GM21367 (cell line): ENCODE measurements around the gene EMC8.

Source experiments
- ATAC-seq: cut with Tn5 transposase; IDR thresholded peaks from one replicate; pipeline ENCODE4 v1.9.1; 2021; ENCODE audit not compliant: unreplicated experiment

The EMC8 gene

GRCh38 chr16:85788819-85789218 is 10.5 kb downstream of the EMC8 start:
- no peak for ATAC-seq

DNA sequence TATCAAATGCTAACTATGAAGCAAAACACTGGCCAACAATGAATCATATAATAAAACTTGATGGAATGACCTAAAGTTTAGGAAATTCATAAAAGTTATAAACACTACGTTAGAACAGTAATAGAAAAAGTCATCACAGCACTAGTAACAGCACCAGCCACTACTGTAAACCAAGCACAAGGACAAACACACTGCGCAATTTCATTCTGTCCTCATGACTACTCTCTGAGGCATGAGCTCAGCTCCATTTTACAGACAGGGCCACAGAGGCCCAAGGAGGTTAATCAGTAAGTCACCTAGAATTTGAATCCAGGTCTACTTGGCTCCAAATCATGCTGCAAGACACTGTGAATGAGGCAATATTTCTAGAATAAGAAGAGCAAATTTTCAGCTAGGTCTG is 13.4 kb downstream of the EMC8 start:
- no peak for ATAC-seq

- ATAC-seq, result no peak
Measured at GRCh38 chr16:85784813-85785212, 14.5 kb downstream of the EMC8 start.

DNA sequence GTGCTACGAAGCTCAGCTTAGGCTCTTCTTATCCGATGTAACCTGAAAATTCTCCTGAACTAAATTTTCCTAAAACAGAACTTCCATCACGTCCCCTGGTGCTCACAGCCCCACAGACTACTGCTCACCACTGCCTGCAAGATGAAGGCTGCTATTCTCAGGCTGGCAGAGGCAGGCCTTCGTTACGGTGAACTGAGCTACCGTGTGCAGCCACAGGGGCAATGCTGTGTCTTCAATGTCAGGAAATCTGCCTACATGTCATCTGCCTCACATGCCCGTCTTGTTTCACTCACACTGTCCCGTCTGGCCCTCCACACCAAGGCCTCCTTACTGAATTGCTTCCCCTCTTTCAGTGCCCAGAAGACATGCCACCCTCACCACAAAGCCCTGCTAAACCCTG is 15.9 kb downstream of the EMC8 start:
- ATAC-seq, result no peak

GRCh38 chr16:85782451-85782850 is 16.9 kb downstream of the EMC8 start:
- no peak for ATAC-seq

GRCh38 chr16:85781695-85782370 is 17.5 kb downstream of the EMC8 start:
- ATAC-seq, result no peak

- no peak for ATAC-seq
Measured at GRCh38 chr16:85781156-85781555, 18.2 kb downstream of the EMC8 start.

DNA sequence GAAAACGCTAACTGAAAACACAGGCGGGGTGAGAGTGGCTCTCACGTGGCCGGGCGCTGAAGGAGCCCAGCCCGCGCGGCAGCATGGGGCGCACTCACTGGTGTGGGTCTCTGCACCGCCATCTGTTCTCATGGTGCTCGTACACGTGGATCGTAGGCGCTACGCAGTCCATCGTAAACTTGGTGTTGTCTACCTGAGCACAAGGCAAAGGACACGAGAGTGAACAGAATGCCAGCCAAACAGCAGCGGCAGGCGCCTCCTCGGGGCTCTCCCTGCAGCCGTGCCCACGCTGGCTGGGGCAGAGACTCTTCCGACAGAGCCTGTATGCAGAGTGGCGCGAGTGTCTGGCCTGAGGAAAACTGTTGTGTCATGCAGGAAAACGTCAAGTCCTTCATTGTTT is 19.1 kb downstream of the EMC8 start:
- no peak for ATAC-seq

DNA sequence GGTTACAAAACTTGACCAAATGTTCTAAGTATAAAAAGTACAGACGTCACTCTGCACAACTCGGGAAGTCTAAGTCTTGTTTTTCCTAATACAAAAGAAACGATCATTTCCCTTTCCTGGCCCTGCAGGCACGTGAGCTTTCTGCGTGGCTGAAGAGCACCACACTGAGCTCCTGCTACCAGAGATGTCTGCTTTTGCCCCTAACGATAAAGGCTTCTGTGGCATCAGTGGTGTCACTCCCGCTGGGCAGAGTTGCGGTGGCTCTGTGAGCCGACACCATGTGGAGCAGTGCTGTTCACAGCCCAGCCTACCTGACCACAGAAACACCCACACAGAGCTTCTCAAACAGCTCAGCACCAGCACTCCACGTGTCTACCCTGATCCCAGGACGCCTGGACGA is 20.5 kb downstream of the EMC8 start:
- ATAC-seq, result no peak

DNA sequence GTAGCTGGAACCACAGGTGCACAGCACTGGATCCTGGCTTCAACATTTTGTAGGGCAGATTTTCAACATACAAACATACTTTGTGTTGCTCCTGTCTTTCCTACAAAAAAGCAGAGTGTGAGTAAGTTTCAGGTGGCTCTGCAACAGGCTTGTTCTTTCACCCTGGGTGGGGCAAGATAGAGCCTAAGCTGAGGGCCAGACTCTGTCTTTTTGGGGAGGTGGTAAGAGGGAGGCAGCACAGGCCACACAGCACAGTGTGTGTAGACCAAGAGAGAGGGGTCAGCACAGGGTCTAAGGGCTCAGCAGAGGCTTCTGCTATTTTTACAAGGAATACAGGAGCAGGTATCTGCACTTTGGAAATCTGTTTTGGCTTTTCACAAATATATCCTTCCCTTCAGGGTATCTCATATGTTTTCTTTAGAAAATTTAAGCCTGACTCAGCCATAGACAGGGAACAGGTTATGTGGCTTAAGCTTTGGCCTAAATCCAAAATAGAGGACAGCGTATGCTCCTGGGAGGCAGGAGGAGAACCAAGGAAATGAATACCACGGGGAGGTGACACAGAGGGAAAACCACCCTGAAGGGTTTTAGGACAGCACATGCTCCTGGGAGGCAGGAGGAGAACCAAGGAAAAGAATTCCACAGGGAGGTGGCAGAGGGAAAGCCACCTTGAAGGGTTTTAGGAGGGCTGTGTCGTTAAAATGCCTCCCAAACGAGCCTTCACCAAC is 21.6 kb downstream of the EMC8 start:
- no peak for ATAC-seq

GRCh38 chr16:85774811-85775210 is 24.5 kb downstream of the EMC8 start:
- no peak for ATAC-seq

- no peak for ATAC-seq
Measured at GRCh38 chr16:85774136-85774535, 25.2 kb downstream of the EMC8 start.

DNA sequence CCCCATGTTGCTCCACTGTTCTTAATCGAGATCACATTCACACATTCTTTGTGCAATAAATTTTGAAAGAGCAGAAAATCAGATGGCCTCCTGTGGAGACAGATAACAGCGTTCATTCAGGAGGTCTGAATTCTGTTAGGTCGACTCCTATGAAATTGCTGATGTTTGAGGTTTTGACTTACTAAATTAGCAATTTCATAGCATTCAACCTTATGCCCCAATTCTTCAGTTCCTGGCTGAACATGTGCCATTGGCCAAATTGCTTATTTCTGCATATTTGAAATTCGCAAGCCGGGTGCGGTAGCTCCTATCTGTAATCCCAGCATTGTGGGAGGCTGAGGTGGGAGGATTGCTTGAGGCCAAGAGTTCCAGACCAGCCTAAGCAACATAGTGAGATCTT is 26.3 kb downstream of the EMC8 start:
- ATAC-seq, result no peak

DNA sequence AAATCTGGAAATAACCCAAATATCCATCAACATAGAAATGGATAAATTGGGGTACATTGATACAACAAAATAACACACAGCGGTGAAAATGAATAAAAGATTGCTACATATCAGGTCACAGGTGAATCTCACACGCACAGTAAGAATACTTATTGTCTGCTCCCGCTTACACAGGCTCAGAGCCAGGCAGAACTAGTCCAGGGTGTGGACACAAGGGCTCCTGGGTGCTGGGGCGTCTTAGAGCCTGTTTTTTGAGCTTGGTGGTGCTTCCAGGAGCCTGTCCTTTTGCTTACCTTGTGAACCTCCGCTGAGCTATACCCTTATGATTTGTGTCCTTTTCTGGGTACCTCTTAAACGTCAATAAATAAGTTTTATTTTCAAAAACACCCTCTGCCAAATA is 28.6 kb downstream of the EMC8 start:
- no peak for ATAC-seq

DNA sequence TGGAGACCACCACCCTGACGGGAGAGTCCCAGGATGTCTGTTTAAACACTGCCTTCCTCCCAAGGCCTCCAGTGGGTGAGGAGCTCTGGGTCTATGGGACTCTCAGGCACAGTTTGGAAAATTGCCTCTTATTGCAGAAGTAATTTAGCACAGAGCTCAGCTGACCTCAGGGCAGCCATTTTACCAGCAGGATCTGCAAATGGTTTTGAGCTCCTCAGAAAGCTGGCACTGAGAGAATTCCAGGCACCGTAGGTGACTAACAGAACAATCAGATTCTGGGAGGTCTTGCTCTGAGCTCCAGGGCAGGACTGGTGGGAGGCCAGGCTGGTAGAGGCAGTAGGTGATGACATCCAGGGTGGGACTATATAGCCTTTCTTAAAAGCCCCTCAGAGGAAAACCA is 31.1 kb downstream of the EMC8 start:
- no peak for ATAC-seq

GRCh38 chr16:85767531-85767930 is 31.8 kb downstream of the EMC8 start:
- no peak for ATAC-seq

DNA sequence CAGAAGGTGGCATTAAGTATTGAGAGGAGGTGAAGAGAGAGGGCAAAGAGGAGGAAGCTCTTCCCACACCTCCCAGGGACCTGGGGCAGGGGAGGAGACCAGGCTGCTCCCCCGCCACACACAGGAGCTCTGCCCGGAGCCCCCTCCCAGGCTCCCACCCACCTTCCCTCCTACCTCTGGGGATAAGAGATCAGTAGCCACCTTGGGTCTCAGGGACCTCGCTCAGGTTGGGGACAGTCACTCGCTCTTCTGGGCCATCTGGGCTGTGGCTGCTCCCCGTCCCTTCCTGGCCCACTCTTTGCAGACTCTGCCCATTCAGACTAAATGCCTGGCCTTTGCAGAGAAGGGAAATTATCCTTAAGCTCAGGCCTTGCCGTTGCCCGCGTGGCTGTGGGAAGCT is 33.6 kb downstream of the EMC8 start:
- no peak for ATAC-seq

DNA sequence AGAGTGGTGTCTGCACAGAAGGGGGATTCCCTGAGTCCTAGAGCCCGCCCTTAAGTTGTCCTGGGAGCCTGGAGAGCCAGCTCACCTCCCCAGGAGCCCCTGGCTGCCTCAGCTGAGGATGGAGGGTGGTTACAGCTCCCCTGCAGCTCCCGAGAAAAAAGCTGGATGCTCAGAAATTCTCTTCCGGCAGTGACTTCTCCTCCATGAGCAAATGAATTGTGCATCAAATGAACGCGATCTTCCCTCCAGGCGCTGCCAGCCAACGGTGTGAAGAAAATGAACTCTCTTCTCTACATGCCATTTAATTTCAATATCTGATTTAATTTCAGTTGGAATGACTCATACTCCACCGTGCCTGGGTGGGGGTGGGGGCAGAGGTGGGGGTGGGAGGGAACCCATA is 34.1 kb downstream of the EMC8 start:
- no peak for ATAC-seq

DNA sequence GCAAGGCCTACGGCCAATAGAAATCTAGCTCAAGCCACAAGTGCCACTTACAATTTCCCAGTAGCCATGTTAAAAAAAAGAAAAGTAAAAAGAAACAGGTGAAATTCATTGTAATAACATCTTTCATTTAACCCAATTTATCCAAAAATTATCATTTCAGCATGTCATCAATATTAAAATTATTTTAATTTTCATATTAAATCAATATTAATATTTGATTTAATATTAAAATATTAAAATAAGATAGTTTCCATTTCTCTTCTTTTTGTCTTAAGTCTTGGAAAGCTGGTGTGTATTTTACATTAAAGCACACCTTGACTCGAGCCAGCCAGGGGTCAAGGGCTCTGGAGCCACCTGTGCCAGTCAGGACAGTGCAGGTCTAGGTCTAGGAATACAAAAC is 35.7 kb downstream of the EMC8 start:
- ATAC-seq, result no peak

DNA sequence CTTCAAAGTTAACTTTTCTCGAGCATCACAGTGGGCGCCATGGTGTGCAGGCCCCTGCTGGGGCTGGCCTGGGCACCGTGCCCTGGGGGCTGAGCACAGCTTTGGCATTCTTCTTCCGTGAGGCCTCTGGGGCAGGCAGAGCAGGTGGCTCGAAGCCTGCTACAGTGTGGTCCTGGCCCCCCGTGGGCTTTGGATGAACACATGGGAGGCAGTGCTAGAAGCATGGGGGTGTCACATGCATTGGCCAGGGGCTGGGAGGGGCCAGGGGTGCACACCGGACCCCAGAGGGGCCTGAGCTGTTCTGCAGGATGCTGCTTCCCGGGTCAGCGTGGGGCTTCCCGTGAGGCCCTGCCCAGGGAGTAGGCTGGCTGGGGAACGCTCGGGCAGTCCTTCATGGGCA is 36.4 kb downstream of the EMC8 start:
- no peak for ATAC-seq

DNA sequence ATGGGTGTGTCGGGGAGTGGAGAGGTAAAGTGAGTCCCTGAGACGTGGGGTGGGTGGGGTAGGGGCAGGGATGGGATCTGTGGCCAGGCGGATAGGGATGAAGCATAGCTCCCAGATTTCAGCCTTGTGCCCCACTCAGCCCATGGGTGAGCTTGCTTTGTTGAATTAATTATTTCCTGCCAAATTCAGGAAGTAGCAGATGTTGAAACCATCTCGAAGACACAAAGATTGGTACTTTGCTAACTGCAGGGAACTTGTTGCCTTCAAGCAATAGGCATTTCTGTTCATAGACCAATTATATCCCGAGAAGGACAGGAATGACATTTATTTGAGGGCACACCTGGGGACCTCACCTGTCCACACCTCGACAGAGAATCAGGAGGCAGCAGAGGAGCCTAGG is 37.5 kb downstream of the EMC8 start:
- ATAC-seq, result no peak

GRCh38 chr16:85759631-85760419 is 39.5 kb downstream of the EMC8 start:
- ATAC-seq, result no peak
